Measurements from ENCODE around the gene TP53BP2. TPM values are rescaled to one million over a fixed set of nuclear protein-coding genes. Genes with fewer than 3 reads are reported as not detected.
"Not testable (repeated sequence)": the region's sequence is repeated elsewhere in the genome, so short reads cannot be mapped to it uniquely, and the experiment has no call there.

Gene TP53BP2
- total RNA-seq, 1 donor from 2014 or later = 47.4 TPM

- DNase-seq (ENCODE audit: low spot score) = no peak
- TF ChIP-seq CTCF (IDR thresholded peaks at IDR 0.05) = no peak
- peaks cover 35% of the 10 kb centered on the region for H3K4me1 Mint-ChIP-seq (ENCODE audit: low read depth)
- peaks cover 27% of the 10 kb centered on the region for H3K36me3 Mint-ChIP-seq (ENCODE audit: low read depth)
- H3K27ac Mint-ChIP-seq (ENCODE audit: unreplicated experiment) = peak overlapping the region; percentile 9
- no peaks in the 10 kb centered on the region for H3K27me3 Mint-ChIP-seq (ENCODE audit: low read depth)
- no peak overlapping the region for H3K4me3 Mint-ChIP-seq (ENCODE audit: unreplicated experiment)
- no peaks in the 10 kb centered on the region for H3K9me3 Mint-ChIP-seq (ENCODE audit: low read depth)
These were observed 30.5 kb downstream of the TP53BP2 start for GRCh38 chr1:223815020-223815853.

GRCh38 chr1:223813645-223814044 is 32.1 kb downstream of the TP53BP2 start:
- Mint-ChIP-seq H3K9me3 (ENCODE audit: low read depth) (no peaks in the 10 kb centered on the region), H3K36me3 (ENCODE audit: low read depth) (peaks cover 22% of the 10 kb centered on the region), H3K4me3 (ENCODE audit: unreplicated experiment) (no peak overlapping the region), H3K27ac (ENCODE audit: unreplicated experiment) (no peak overlapping the region), H3K27me3 (ENCODE audit: low read depth) (no peaks in the 10 kb centered on the region), H3K4me1 (ENCODE audit: low read depth) (peaks cover 25% of the 10 kb centered on the region)
- no peak for DNase-seq (ENCODE audit: low spot score)
- no peak for TF ChIP-seq CTCF (IDR thresholded peaks at IDR 0.05)

GRCh38 chr1:223811634-223812101 is 34.1 kb downstream of the TP53BP2 start:
- peak; percentile 84 for TF ChIP-seq CTCF (IDR thresholded peaks at IDR 0.05)
- H3K4me1 Mint-ChIP-seq (ENCODE audit: low read depth) = peaks cover 25% of the 10 kb centered on the region
- no peak for DNase-seq (ENCODE audit: low spot score)
- no peaks in the 10 kb centered on the region for H3K27me3 Mint-ChIP-seq (ENCODE audit: low read depth)
- H3K27ac Mint-ChIP-seq (ENCODE audit: unreplicated experiment) = no peak overlapping the region
- H3K9me3 Mint-ChIP-seq (ENCODE audit: low read depth) = peaks cover 3% of the 10 kb centered on the region
- no peak overlapping the region for H3K4me3 Mint-ChIP-seq (ENCODE audit: unreplicated experiment)
- H3K36me3 Mint-ChIP-seq (ENCODE audit: low read depth) = peaks cover 28% of the 10 kb centered on the region

GRCh38 chr1:223810586-223810985 is 35.2 kb downstream of the TP53BP2 start:
- no peak for TF ChIP-seq CTCF (IDR thresholded peaks at IDR 0.05)
- DNase-seq (ENCODE audit: low spot score) = no peak
- peaks cover 32% of the 10 kb centered on the region for H3K36me3 Mint-ChIP-seq (ENCODE audit: low read depth)
- H3K4me3 Mint-ChIP-seq (ENCODE audit: unreplicated experiment) = no peak overlapping the region
- H3K27ac Mint-ChIP-seq (ENCODE audit: unreplicated experiment) = no peak overlapping the region
- H3K9me3 Mint-ChIP-seq (ENCODE audit: low read depth) = peaks cover 3% of the 10 kb centered on the region
- H3K27me3 Mint-ChIP-seq (ENCODE audit: low read depth) = no peaks in the 10 kb centered on the region
- H3K4me1 Mint-ChIP-seq (ENCODE audit: low read depth) = peaks cover 17% of the 10 kb centered on the region

GRCh38 chr1:223809905-223810304 is 35.8 kb downstream of the TP53BP2 start:
- not testable (repeated sequence) for DNase-seq (ENCODE audit: low spot score); H3K9me3 Mint-ChIP-seq (ENCODE audit: low read depth); H3K27me3 Mint-ChIP-seq (ENCODE audit: low read depth); H3K27ac Mint-ChIP-seq (ENCODE audit: unreplicated experiment); H3K4me3 Mint-ChIP-seq (ENCODE audit: unreplicated experiment)
- peaks cover 10% of the 10 kb centered on the region for H3K4me1 Mint-ChIP-seq (ENCODE audit: low read depth)
- H3K36me3 Mint-ChIP-seq (ENCODE audit: low read depth) = peaks cover 32% of the 10 kb centered on the region

- Mint-ChIP-seq H3K36me3 (ENCODE audit: low read depth) (peaks cover 33% of the 10 kb centered on the region), H3K4me3 (ENCODE audit: unreplicated experiment) (no peak overlapping the region)
These were observed 42.5 kb downstream of the TP53BP2 start for GRCh38 chr1:223803211-223803610.

More at GRCh38 chr1:223803211-223803610, 42.5 kb downstream of the TP53BP2 start:
- Mint-ChIP-seq H3K27ac (ENCODE audit: unreplicated experiment) (no peak overlapping the region), H3K27me3 (ENCODE audit: low read depth) (no peaks in the 10 kb centered on the region), H3K4me1 (ENCODE audit: low read depth) (no peaks in the 10 kb centered on the region), H3K9me3 (ENCODE audit: low read depth) (peaks cover 3% of the 10 kb centered on the region)
- DNase-seq (ENCODE audit: low spot score) = no peak
- no peak for TF ChIP-seq CTCF (IDR thresholded peaks at IDR 0.05)

Measured in chondrocyte (in vitro differentiated cells).